H1 (cell line): Measurements from ENCODE around the gene SCAMP5. TPM values are rescaled to one million over a fixed set of nuclear protein-coding genes. Genes with fewer than 3 reads are reported as not detected.

Experiments used
- CTCF ChIA-PET: fragments of 300-600 bp; sonication (Branson Sonifier 250); formaldehyde crosslinking; loops from one replicate; lab custom pipeline; 2021; ENCODE audit not compliant: partially characterized antibody; lab: Charles Lee
- POLR2A ChIA-PET: fragments of 300-600 bp; sonication (Branson Sonifier 250); formaldehyde crosslinking; loops from one replicate; lab custom pipeline; 2021; ENCODE audit warnings: inconsistent platforms; ENCODE audit not compliant: partially characterized antibody; lab: Charles Lee
- DNase-seq, 2 experiments: peaks; one replicate each; pipeline versions ENCODE4 v3.0.0 to v3.0.0-alpha.2; 2010 to 2022; ENCODE audit warnings: low spot score in 2 of 2, low read depth in 1 of 2, mixed read lengths in 1 of 2
- FAIRE-seq: peaks from 2 replicates; lab custom pipeline; 2011; peaks lifted over from hg19 to GRCh38; lab: Jason Lieb, UNC
- H2AFZ ChIP-seq: 2 replicates; pipeline ENCODE4 v1.8.1; 2012; ENCODE audit warnings: low read length, inconsistent platforms
- H2AK5ac ChIP-seq: 2 replicates; pipeline ENCODE4 v1.6.1; 2013; ENCODE audit warnings: low read depth, low read length
- H2BK120ac ChIP-seq: replicated peaks from 2 replicates; pipeline ENCODE3; 2013; ENCODE audit warnings: low read depth, low read length, inconsistent platforms
- H2BK12ac ChIP-seq: 2 replicates; pipeline ENCODE4 v1.6.1; 2013; ENCODE audit warnings: low read depth, low read length
- H2BK15ac ChIP-seq: 2 replicates; pipeline ENCODE4 v1.6.1; 2013; ENCODE audit warnings: low read length
- H2BK20ac ChIP-seq: 2 replicates; pipeline ENCODE4 v1.6.1; 2013; ENCODE audit warnings: low read length
- H2BK5ac ChIP-seq: 2 replicates; pipeline ENCODE4 v1.6.1; 2013; ENCODE audit warnings: low read depth, low read length
- H3K14ac ChIP-seq: 2 replicates; pipeline ENCODE4 v1.6.1; 2013; ENCODE audit warnings: inconsistent platforms; ENCODE audit not compliant: insufficient read length
- H3K18ac ChIP-seq: 2 replicates; pipeline ENCODE4 v1.6.1; 2013; ENCODE audit warnings: low read length; ENCODE audit errors: extremely low read depth
- H3K23ac ChIP-seq: 2 replicates; pipeline ENCODE4 v1.6.1; 2013; ENCODE audit warnings: inconsistent platforms; ENCODE audit not compliant: insufficient read length
- H3K23me2 ChIP-seq: 2 replicates; pipeline ENCODE4 v1.6.1; 2013; ENCODE audit warnings: low read depth, low read length
- H3K27ac ChIP-seq: 2 replicates; pipeline ENCODE4 v1.6.1; 2011; ENCODE audit warnings: low read depth, low read length, inconsistent platforms
- H3K27me3 ChIP-seq, 4 experiments: replicated peaks in 1 of 4; 1 replicate in 1 of 4; 2 replicates in 3 of 4; pipeline versions ENCODE4 v1.6.1 to v1.8.1; 2011 to 2013; ENCODE audit warnings: low read length in 3 of 4, mild to moderate bottlenecking in 3 of 4, inconsistent platforms in 2 of 4, mixed read lengths in 2 of 4, moderate library complexity in 1 of 4; ENCODE audit not compliant: control insufficient read depth in 3 of 4, insufficient read depth in 3 of 4; ENCODE audit errors: extremely low read depth in 1 of 4
- H3K36me3 ChIP-seq, 4 experiments: 2 replicates each; pipeline versions ENCODE4 v1.6.1 to v1.8.1; 2011 to 2013; ENCODE audit warnings: mild to moderate bottlenecking in 4 of 4, low read length in 3 of 4, moderate library complexity in 2 of 4, control low read depth in 1 of 4, inconsistent platforms in 1 of 4; ENCODE audit not compliant: insufficient read depth in 4 of 4, control insufficient read depth in 2 of 4
- H3K4ac ChIP-seq: replicated peaks from 2 replicates; pipeline ENCODE3; 2013; ENCODE audit warnings: low read length, low read depth, mixed read lengths, inconsistent platforms; ENCODE audit not compliant: insufficient read length
- H3K4me1 ChIP-seq, 4 experiments: replicated peaks in 1 of 4; 1 replicate in 1 of 4; 2 replicates in 3 of 4; pipeline versions ENCODE4 v1.6.1 to v1.8.1; 2011 to 2013; ENCODE audit warnings: low read length in 3 of 4, inconsistent platforms in 2 of 4, mixed read lengths in 1 of 4; ENCODE audit not compliant: insufficient read depth in 4 of 4, control insufficient read depth in 3 of 4
- H3K4me2 ChIP-seq, 2 experiments: 2 replicates each; pipeline versions ENCODE4 v1.6.1 to v1.8.1; 2011 to 2013; ENCODE audit warnings: low read depth in 2 of 2, low read length in 2 of 2, control low read depth in 1 of 2, inconsistent platforms in 1 of 2, mild to moderate bottlenecking in 1 of 2; ENCODE audit not compliant: insufficient read depth in 1 of 2
- H3K4me3 ChIP-seq, 4 experiments: fragments of 200-600, 300-600 bp in 1 of 4; sonication (generic), shearing (Covaris generic), sonication (Bioruptor Twin) in 1 of 4; 2 replicates each; pipeline versions ENCODE4 v1.5.1 to v1.8.1; 2011 to 2016; ENCODE audit warnings: low read length in 4 of 4, low read depth in 3 of 4, control low read depth in 2 of 4, inconsistent platforms in 2 of 4, mild to moderate bottlenecking in 2 of 4, mixed read lengths in 1 of 4, moderate library complexity in 1 of 4; ENCODE audit not compliant: insufficient read depth in 2 of 4; ENCODE audit errors: extremely low read depth in 1 of 4
- H3K56ac ChIP-seq: replicated peaks from 2 replicates; pipeline ENCODE3; 2013; ENCODE audit warnings: low read depth, mild to moderate bottlenecking, mixed read lengths, low read length, inconsistent platforms; ENCODE audit not compliant: insufficient read length
- H3K79me1 ChIP-seq: 2 replicates; pipeline ENCODE4 v1.6.1; 2013; ENCODE audit warnings: low read depth, low read length, control low read depth
- H3K79me2 ChIP-seq, 2 experiments: 2 replicates each; pipeline versions ENCODE4 v1.6.1 to v1.8.1; 2012 to 2013; ENCODE audit warnings: low read length in 2 of 2, mild to moderate bottlenecking in 2 of 2, inconsistent platforms in 1 of 2; ENCODE audit not compliant: insufficient read depth in 2 of 2, control insufficient read depth in 1 of 2
- H3K9ac ChIP-seq, 4 experiments: replicated peaks in 1 of 4; 1 replicate in 1 of 4; 2 replicates in 3 of 4; pipeline versions ENCODE4 v1.6.1 to v1.8.1; 2011 to 2013; ENCODE audit warnings: low read depth in 3 of 4, low read length in 3 of 4, control low read depth in 2 of 4, mild to moderate bottlenecking in 2 of 4, moderate library complexity in 2 of 4, inconsistent platforms in 1 of 4; ENCODE audit errors: extremely low read depth in 1 of 4
- H3K9me3 ChIP-seq, 2 experiments: 2 replicates each; pipeline versions ENCODE4 v1.6.1 to v1.8.1; 2012 to 2013; ENCODE audit warnings: mild to moderate bottlenecking in 2 of 2, moderate library complexity in 2 of 2, control low read depth in 1 of 2, inconsistent platforms in 1 of 2, low read depth in 1 of 2, low read length in 1 of 2, mixed read lengths in 1 of 2; ENCODE audit not compliant: insufficient read depth in 2 of 2
- H4K20me1 ChIP-seq, 2 experiments: replicated peaks in 1 of 2; 2 replicates each; pipeline versions ENCODE3 to v1.8.1; 2011 to 2013; ENCODE audit warnings: inconsistent platforms in 2 of 2, low read length in 2 of 2, mild to moderate bottlenecking in 1 of 2; ENCODE audit not compliant: insufficient read depth in 2 of 2, control insufficient read depth in 1 of 2
- H4K5ac ChIP-seq: 2 replicates; pipeline ENCODE4 v1.6.1; 2013; ENCODE audit warnings: low read length, low read depth, mixed read lengths, inconsistent platforms; ENCODE audit not compliant: insufficient read length
- H4K8ac ChIP-seq: 2 replicates; pipeline ENCODE4 v1.8.0; 2013; ENCODE audit warnings: mild to moderate bottlenecking, moderate library complexity, low read length, inconsistent platforms; ENCODE audit not compliant: insufficient read depth; ENCODE audit errors: extremely low read depth
- H4K91ac ChIP-seq: replicated peaks from 2 replicates; pipeline ENCODE3; 2013; ENCODE audit warnings: low read length, mixed read lengths, inconsistent platforms; ENCODE audit not compliant: insufficient read length
- EZH2 ChIP-seq: fragments of 200-600 bp; sonication (generic); IDR thresholded peaks from 2 replicates; pipeline ENCODE4 v1.7.1; 2012; ENCODE audit warnings: low read depth, mild to moderate bottlenecking, moderate library complexity, low read length, inconsistent platforms; ENCODE audit not compliant: severe bottlenecking
- GTF2F1 ChIP-seq: IDR thresholded peaks from 2 replicates; pipeline ENCODE4 v1.6.1; 2012; ENCODE audit warnings: low read depth, low read length, improper control_type of control experiment, borderline replicate concordance
- NANOG ChIP-seq: IDR thresholded peaks from 2 replicates; pipeline ENCODE4 v1.6.1; 2011; ENCODE audit warnings: low read length, low read depth, mild to moderate bottlenecking, inconsistent platforms; ENCODE audit not compliant: insufficient read depth, poor library complexity, severe bottlenecking
- SIN3A ChIP-seq, 2 experiments: IDR thresholded peaks in 1 of 2; conservative IDR thresholded peaks in 1 of 2; 2 replicates each; pipeline ENCODE4 v1.6.1; 2011 to 2012; ENCODE audit warnings: low read length in 2 of 2, improper control_type of control experiment in 1 of 2, low read depth in 1 of 2, mild to moderate bottlenecking in 1 of 2
- TEAD4 ChIP-seq: IDR thresholded peaks from 2 replicates; pipeline ENCODE4 v1.6.1; 2012; ENCODE audit warnings: low read depth, low read length, inconsistent platforms, mixed read lengths
- YY1 ChIP-seq: IDR thresholded peaks from 2 replicates; pipeline ENCODE4 v1.6.1; 2011; ENCODE audit warnings: low read depth, mild to moderate bottlenecking, low read length
- ZNF274 ChIP-seq: IDR thresholded peaks from 2 replicates; pipeline ENCODE4 v1.7.0; 2012; ENCODE audit warnings: low read length, borderline replicate concordance; ENCODE audit errors: extremely low read depth
- WGBS, 2 experiments: shearing (Covaris generic) in 1 of 2; methylation state at CpG; one replicate each; pipeline versions ENCODE4 v1.1.6 to v1.1.7; 2013 to 2015; ENCODE audit warnings: low lambda C conversion rate in 2 of 2, mixed read lengths in 2 of 2, inconsistent platforms in 1 of 2, low coverage in 1 of 2, missing lambda C conversion rate in 1 of 2; ENCODE audit not compliant: insufficient replicate concordance in 2 of 2, insufficient coverage in 1 of 2, insufficient read length in 1 of 2; ENCODE audit errors: extremely low coverage in 1 of 2, missing lambda C conversion rate in 1 of 2; 5-methylcytosine and 5-hydroxymethylcytosine counted together
- polyA plus RNA-seq, 7 experiments: library from polyadenylated mRNA; depleted of rRNA in 3 of 7; stranded (reverse) in 5 of 7; unstranded in 2 of 7; fragments of >200 nt in 5 of 7; fragments of 200-250 nt in 2 of 7; gene quantifications; 1 replicate in 5 of 7; 2 replicates in 1 of 7; 4 replicates in 1 of 7; pipeline versions ENCODE4 v1.2.1 to v1.2.3, GENCODE V29; 2011 to 2013; ENCODE audit warnings: missing spikeins in 2 of 7, mixed read lengths in 2 of 7
- total RNA-seq: library from RNA; stranded (reverse); fragmentation: NEBNext Ultra II Directional; extraction: Animal tissue kit (Norgen Biotek cat#: 25700); gene quantifications from 2 replicates; pipeline ENCODE4 v1.2.1, GENCODE V29; 2021

The SCAMP5 gene
- total and polyA plus RNA-seq, 2 of the 8 experiments (the other 6 are each of a cell fraction or from before 2014, with no cell fraction given) = 55.4 to 94.7 TPM

GRCh38 chr15:74962671-74963070 is 32.7 kb upstream of the SCAMP5 start:
- Histone ChIP-seq H3K4ac (no peak overlapping the region), H4K91ac (no peak overlapping the region), H2AK5ac (no peak overlapping the region), H2BK15ac (no peak overlapping the region), H3K23me2 (peaks cover 17% of the 10 kb centered on the region), H3K9me3 (no peaks in the 10 kb centered on the region), H3K27ac (no peak overlapping the region), H4K20me1 (no peaks in the 10 kb centered on the region), H4K5ac (no peak overlapping the region), H3K9ac (no peak overlapping the region), H2AFZ (no peak overlapping the region), H3K27me3 (peaks cover 3 to 24% (median 16%) of the 10 kb centered on the region in 4 experiments), H3K4me3 (no peak overlapping the region), H3K79me2 (no peaks in the 10 kb centered on the region), H2BK120ac (no peak overlapping the region), H3K23ac (no peak overlapping the region), H3K4me2 (no peak overlapping the region), H3K56ac (no peak overlapping the region), H2BK5ac (no peak overlapping the region), H3K14ac (no peak overlapping the region), H2BK20ac (no peak overlapping the region), H3K36me3 (no peaks in the 10 kb centered on the region), H2BK12ac (no peak overlapping the region), H3K4me1 (peaks cover 0 to 8% (median 5%) of the 10 kb centered on the region in 4 experiments; a peak in 5 of 7 replicates), H3K18ac (no peak overlapping the region), H4K8ac (no peak overlapping the region), H3K79me1 (no peaks in the 10 kb centered on the region)
- FAIRE-seq = no peak
- CTCF ChIA-PET = interaction anchor here (0.5 to 4.8 kb wide), 7 partner anchors 11 to 489 kb away, joined by 3 to 19 read pairs (median 4); no protein-coding TSS in a partner anchor
- WGBS, 2 experiments = 92% methylated on average over 2 of the region's 2 CpGs; no CpG with 5 or more reads in 1 of the 2 experiments
- POLR2A ChIA-PET = interaction anchor here (3.5 kb wide), 1 partner anchor 9 kb away, joined by 11 read pairs; no protein-coding TSS in a partner anchor
- no peak for DNase-seq
- TF ChIP-seq NANOG (no peak), YY1 (no peak), SIN3A (conservative IDR thresholded peaks at IDR 0.05 in 1 of 2, IDR thresholded peaks at IDR 0.05 in 1 of 2; ENCODE audit: low read depth in 1 of 2, low read length in 2 of 2) (no peak), TEAD4 (no peak), GTF2F1 (no peak), EZH2 (no peak), ZNF274 (no peak)
